SK-N-SH treated with all-trans-retinoic acid at 6 μM for 48 hours (cell line): ENCODE data around the gene TNKS1BP1.
A peak's percentile ranks its signal among the peaks of the same experiment; 100 is the strongest.

Source experiments
- ATAC-seq: fragments of 200-7000 bp; cut with Tn5 transposase; 3 replicates; pipeline ENCODE4 v1.9.1; 2020; ENCODE audit warnings: mild to moderate bottlenecking, moderate library complexity
- ARNTL ChIP-seq: fragments of 450-650 bp; formaldehyde crosslinking; IDR thresholded peaks from 2 replicates; pipeline ENCODE4 v1.5.0; 2020; ENCODE audit warnings: low read depth, mild to moderate bottlenecking, moderate library complexity, borderline replicate concordance
- BACH2 ChIP-seq: fragments of 250-450 bp; sonication (Bioruptor Pico); IDR thresholded peaks from 2 replicates; pipeline ENCODE4 v1.9.0; 2021; ENCODE audit warnings: mild to moderate bottlenecking, borderline replicate concordance
- CSDC2 ChIP-seq: fragments of 250-450 bp; sonication (Bioruptor Pico); IDR thresholded peaks from 2 replicates; pipeline ENCODE4 v1.5.0; 2020; ENCODE audit warnings: mild to moderate bottlenecking, moderate library complexity
- ESRRG ChIP-seq: fragments of 250-450 bp; sonication (Bioruptor Pico); IDR thresholded peaks from 2 replicates; pipeline ENCODE4 v1.6.1; 2021; ENCODE audit warnings: mild to moderate bottlenecking
- GLIS3 ChIP-seq: fragments of 250-450 bp; sonication (Bioruptor Pico); IDR thresholded peaks from 2 replicates; pipeline ENCODE4 v1.5.0; 2020; ENCODE audit warnings: mild to moderate bottlenecking, moderate library complexity
- OSR1 ChIP-seq: fragments of 250-450 bp; sonication (Bioruptor Pico); IDR thresholded peaks from 2 replicates; pipeline ENCODE4 v1.8.0; 2022; ENCODE audit warnings: moderate library complexity, mild to moderate bottlenecking, inconsistent platforms
- PPARA ChIP-seq: fragments of 250-450 bp; sonication (Bioruptor Pico); IDR thresholded peaks from 2 replicates; pipeline ENCODE4 v1.5.0; 2020; ENCODE audit warnings: mild to moderate bottlenecking, borderline replicate concordance
- RARB ChIP-seq: fragments of 250-450 bp; sonication (Bioruptor Pico); IDR thresholded peaks from 2 replicates; pipeline ENCODE4 v1.8.0; 2021; ENCODE audit warnings: mild to moderate bottlenecking, moderate library complexity
- SNAI2 ChIP-seq: fragments of 250-450 bp; sonication (Bioruptor Pico); IDR thresholded peaks from 2 replicates; pipeline ENCODE4 v1.5.0; 2020; ENCODE audit warnings: mild to moderate bottlenecking, moderate library complexity
- TCF4 ChIP-seq: fragments of 250-450 bp; sonication (Bioruptor Pico); IDR thresholded peaks from 2 replicates; pipeline ENCODE4 v1.8.0; 2021; ENCODE audit warnings: mild to moderate bottlenecking, moderate library complexity, borderline replicate concordance
- TOX ChIP-seq: fragments of 250-450 bp; sonication (Bioruptor Pico); IDR thresholded peaks from 2 replicates; pipeline ENCODE4 v1.8.0; 2021; ENCODE audit warnings: mild to moderate bottlenecking, moderate library complexity, borderline replicate concordance
- ZC3H10 ChIP-seq: fragments of 250-450 bp; sonication (Bioruptor Pico); IDR thresholded peaks from 2 replicates; pipeline ENCODE4 v1.5.1; 2021; ENCODE audit warnings: mild to moderate bottlenecking, moderate library complexity
- ZFP3 ChIP-seq: fragments of 250-450 bp; sonication (Bioruptor Pico); IDR thresholded peaks from 2 replicates; pipeline ENCODE4 v1.5.0; 2020; ENCODE audit warnings: mild to moderate bottlenecking, moderate library complexity
- ZFP30 ChIP-seq: fragments of 450-650 bp; formaldehyde crosslinking; IDR thresholded peaks from 2 replicates; pipeline ENCODE4 v1.5.0; 2022; ENCODE audit warnings: mild to moderate bottlenecking, moderate library complexity
- ZNF565 ChIP-seq: fragments of 450-650 bp; formaldehyde crosslinking; conservative IDR thresholded peaks from 2 replicates; pipeline ENCODE4 v1.5.0; 2020; ENCODE audit warnings: low read depth, mild to moderate bottlenecking, moderate library complexity
- ZNF70 ChIP-seq: fragments of 450-650 bp; formaldehyde crosslinking; IDR thresholded peaks from 2 replicates; pipeline ENCODE4 v1.5.0; 2020; ENCODE audit warnings: mild to moderate bottlenecking, moderate library complexity
- ZNF8 ChIP-seq: fragments of 450-650 bp; formaldehyde crosslinking; IDR thresholded peaks from 2 replicates; pipeline ENCODE4 v1.5.0; 2020; ENCODE audit warnings: mild to moderate bottlenecking, moderate library complexity
- TF ChIP-seq, protein P1 (sequence below): fragments of 250-450 bp; sonication (Bioruptor Pico); IDR thresholded peaks from 2 replicates; pipeline ENCODE4 v1.5.0; 2020; ENCODE audit warnings: mild to moderate bottlenecking, moderate library complexity
- TF ChIP-seq, protein P2 (sequence below): fragments of 250-450 bp; sonication (Bioruptor Pico); IDR thresholded peaks from 2 replicates; pipeline ENCODE4 v1.8.0; 2021; ENCODE audit warnings: low read depth, mild to moderate bottlenecking, moderate library complexity, borderline replicate concordance
- TF ChIP-seq, protein P3 (sequence below): fragments of 250-450 bp; sonication (Bioruptor Pico); IDR thresholded peaks from 2 replicates; pipeline ENCODE4 v1.5.1; 2020; ENCODE audit warnings: low read depth, mild to moderate bottlenecking, moderate library complexity
- TF ChIP-seq, protein P4 (sequence below): fragments of 250-450 bp; sonication (Bioruptor Pico); IDR thresholded peaks from 2 replicates; pipeline ENCODE4 v1.5.1; 2021; ENCODE audit warnings: mild to moderate bottlenecking, moderate library complexity
- TF ChIP-seq, protein P5 (sequence below): fragments of 250-450 bp; sonication (Bioruptor Pico); IDR thresholded peaks from 2 replicates; pipeline ENCODE4 v1.8.0; 2020; ENCODE audit warnings: mild to moderate bottlenecking, moderate library complexity, borderline replicate concordance

TNKS1BP1 gene

DNA sequence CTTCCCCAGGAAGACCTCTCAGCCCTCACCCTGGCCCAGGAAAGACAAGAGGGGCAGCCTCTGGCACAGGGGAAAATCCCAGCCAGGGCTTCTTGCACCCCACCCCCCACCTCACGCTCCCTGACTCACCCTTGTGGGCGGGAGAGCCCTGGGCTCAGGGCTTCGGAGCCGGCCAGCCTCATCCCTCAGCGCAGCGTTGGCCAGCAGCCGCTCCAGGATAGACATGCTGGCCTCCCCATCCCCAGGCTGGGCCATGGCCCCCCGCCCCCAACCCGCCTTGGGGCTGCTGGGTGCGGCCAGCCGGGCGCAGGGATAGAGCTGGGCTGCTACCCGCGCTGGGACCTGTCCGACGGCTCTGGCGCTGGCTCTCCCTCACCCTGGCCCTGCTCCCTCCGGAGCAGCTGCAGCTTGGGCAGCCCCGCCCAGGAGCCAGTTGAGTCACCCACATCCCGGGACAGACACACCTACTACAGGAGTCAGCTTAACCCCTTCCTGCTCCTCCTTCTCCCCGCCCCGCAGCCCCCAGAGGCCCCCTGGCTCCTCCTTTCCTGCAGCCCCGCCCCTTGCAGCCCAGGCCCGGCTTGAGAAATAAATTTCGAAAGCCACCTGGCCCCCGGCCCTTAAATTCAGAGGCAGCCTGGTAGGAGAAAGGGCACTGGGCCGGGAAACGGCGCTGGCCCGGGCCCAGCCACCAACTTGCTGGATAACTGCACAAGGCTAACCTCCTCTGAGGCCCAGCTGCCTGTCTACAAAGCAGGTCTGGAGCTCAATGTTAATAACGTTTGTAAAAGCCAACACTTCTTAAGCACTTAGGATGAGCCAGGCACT, 13.4 kb downstream of the TNKS1BP1 start:
- peak; percentile 97 for ATAC-seq

DNA sequence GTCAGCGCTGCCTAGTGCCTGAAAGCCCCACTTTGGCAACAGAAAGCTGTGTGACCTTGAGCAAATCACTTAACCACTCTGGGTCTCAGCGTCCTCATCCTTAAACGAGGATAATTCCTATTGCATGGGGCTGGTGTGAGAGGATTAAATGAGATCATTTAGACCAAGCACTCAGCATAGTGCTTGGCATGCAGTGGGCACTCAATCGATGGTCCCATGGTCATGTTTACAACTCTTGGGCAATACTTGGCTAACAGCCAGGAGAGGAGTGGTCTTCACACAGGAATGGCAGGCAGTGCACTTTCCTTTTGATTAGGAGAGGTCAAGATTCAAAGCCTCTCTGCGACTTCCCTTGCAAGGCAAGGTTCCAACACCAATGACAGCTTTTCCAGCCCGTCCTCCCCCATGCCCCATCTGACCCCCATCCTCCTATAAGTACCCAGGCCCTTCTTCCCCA, 14.1 kb downstream of the TNKS1BP1 start:
- no peak for ATAC-seq
- no peak for TF ChIP-seq ZFP30 (CRISPR knock-in tag)
- TF ChIP-seq, protein P1, sequence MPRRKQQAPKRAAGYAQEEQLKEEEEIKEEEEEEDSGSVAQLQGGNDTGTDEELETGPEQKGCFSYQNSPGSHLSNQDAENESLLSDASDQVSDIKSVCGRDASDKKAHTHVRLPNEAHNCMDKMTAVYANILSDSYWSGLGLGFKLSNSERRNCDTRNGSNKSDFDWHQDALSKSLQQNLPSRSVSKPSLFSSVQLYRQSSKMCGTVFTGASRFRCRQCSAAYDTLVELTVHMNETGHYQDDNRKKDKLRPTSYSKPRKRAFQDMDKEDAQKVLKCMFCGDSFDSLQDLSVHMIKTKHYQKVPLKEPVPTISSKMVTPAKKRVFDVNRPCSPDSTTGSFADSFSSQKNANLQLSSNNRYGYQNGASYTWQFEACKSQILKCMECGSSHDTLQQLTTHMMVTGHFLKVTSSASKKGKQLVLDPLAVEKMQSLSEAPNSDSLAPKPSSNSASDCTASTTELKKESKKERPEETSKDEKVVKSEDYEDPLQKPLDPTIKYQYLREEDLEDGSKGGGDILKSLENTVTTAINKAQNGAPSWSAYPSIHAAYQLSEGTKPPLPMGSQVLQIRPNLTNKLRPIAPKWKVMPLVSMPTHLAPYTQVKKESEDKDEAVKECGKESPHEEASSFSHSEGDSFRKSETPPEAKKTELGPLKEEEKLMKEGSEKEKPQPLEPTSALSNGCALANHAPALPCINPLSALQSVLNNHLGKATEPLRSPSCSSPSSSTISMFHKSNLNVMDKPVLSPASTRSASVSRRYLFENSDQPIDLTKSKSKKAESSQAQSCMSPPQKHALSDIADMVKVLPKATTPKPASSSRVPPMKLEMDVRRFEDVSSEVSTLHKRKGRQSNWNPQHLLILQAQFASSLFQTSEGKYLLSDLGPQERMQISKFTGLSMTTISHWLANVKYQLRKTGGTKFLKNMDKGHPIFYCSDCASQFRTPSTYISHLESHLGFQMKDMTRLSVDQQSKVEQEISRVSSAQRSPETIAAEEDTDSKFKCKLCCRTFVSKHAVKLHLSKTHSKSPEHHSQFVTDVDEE = no peak
- TF ChIP-seq ZNF8 = no peak
- TF ChIP-seq ESRRG (CRISPR knock-in tag) = no peak
- TF ChIP-seq GLIS3 (CRISPR knock-in tag) = no peak
- TF ChIP-seq, protein P2, sequence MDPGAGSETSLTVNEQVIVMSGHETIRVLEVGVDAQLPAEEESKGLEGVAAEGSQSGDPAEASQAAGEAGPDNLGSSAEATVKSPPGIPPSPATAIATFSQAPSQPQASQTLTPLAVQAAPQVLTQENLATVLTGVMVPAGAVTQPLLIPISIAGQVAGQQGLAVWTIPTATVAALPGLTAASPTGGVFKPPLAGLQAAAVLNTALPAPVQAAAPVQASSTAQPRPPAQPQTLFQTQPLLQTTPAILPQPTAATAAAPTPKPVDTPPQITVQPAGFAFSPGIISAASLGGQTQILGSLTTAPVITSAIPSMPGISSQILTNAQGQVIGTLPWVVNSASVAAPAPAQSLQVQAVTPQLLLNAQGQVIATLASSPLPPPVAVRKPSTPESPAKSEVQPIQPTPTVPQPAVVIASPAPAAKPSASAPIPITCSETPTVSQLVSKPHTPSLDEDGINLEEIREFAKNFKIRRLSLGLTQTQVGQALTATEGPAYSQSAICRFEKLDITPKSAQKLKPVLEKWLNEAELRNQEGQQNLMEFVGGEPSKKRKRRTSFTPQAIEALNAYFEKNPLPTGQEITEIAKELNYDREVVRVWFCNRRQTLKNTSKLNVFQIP = no peak
- no peak for TF ChIP-seq CSDC2
- TF ChIP-seq ZFP3 = no peak
- TF ChIP-seq TCF4 (CRISPR knock-in tag) = no peak
- TF ChIP-seq OSR1 (CRISPR knock-in tag) = no peak
- no peak for TF ChIP-seq ZNF70
- TF ChIP-seq, protein P3, sequence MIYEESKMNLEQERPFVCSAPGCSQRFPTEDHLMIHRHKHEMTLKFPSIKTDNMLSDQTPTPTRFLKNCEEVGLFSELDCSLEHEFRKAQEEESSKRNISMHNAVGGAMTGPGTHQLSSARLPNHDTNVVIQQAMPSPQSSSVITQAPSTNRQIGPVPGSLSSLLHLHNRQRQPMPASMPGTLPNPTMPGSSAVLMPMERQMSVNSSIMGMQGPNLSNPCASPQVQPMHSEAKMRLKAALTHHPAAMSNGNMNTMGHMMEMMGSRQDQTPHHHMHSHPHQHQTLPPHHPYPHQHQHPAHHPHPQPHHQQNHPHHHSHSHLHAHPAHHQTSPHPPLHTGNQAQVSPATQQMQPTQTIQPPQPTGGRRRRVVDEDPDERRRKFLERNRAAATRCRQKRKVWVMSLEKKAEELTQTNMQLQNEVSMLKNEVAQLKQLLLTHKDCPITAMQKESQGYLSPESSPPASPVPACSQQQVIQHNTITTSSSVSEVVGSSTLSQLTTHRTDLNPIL (CRISPR knock-in tag) = no peak
- TF ChIP-seq, protein P4, sequence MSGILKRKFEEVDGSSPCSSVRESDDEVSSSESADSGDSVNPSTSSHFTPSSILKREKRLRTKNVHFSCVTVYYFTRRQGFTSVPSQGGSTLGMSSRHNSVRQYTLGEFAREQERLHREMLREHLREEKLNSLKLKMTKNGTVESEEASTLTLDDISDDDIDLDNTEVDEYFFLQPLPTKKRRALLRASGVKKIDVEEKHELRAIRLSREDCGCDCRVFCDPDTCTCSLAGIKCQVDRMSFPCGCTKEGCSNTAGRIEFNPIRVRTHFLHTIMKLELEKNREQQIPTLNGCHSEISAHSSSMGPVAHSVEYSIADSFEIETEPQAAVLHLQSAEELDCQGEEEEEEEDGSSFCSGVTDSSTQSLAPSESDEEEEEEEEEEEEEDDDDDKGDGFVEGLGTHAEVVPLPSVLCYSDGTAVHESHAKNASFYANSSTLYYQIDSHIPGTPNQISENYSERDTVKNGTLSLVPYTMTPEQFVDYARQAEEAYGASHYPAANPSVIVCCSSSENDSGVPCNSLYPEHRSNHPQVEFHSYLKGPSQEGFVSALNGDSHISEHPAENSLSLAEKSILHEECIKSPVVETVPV (CRISPR knock-in tag) = no peak
- no peak for TF ChIP-seq SNAI2 (CRISPR knock-in tag)
- TF ChIP-seq TOX (CRISPR knock-in tag) = no peak
- no peak for TF ChIP-seq ZNF565 (CRISPR knock-in tag)
- TF ChIP-seq, protein P5, sequence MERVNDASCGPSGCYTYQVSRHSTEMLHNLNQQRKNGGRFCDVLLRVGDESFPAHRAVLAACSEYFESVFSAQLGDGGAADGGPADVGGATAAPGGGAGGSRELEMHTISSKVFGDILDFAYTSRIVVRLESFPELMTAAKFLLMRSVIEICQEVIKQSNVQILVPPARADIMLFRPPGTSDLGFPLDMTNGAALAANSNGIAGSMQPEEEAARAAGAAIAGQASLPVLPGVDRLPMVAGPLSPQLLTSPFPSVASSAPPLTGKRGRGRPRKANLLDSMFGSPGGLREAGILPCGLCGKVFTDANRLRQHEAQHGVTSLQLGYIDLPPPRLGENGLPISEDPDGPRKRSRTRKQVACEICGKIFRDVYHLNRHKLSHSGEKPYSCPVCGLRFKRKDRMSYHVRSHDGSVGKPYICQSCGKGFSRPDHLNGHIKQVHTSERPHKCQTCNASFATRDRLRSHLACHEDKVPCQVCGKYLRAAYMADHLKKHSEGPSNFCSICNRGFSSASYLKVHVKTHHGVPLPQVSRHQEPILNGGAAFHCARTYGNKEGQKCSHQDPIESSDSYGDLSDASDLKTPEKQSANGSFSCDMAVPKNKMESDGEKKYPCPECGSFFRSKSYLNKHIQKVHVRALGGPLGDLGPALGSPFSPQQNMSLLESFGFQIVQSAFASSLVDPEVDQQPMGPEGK (CRISPR knock-in tag) = no peak
- TF ChIP-seq PPARA (CRISPR knock-in tag) = no peak
- TF ChIP-seq ZC3H10 (CRISPR knock-in tag) = no peak

More for the DNA sequence above, 13.4 kb downstream of the TNKS1BP1 start:
- TF ChIP-seq BACH2 (CRISPR knock-in tag) (no peak), ZNF565 (CRISPR knock-in tag) (no peak), ESRRG (CRISPR knock-in tag) (no peak), ZFP30 (CRISPR knock-in tag) (no peak), ARNTL (CRISPR knock-in tag) (no peak), SNAI2 (CRISPR knock-in tag) (no peak), ZNF8 (no peak), ZNF70 (no peak), RARB (CRISPR knock-in tag) (no peak)
- TF ChIP-seq, protein P3 (CRISPR knock-in tag) = no peak
- TF ChIP-seq, protein P5 (CRISPR knock-in tag) = no peak
- TF ChIP-seq, protein P2 = no peak
- TF ChIP-seq, all 23 proteins: peak for 0
